H1 (cell line): ENCODE results near the gene PRKCH.

Experiments used
- BACH1 ChIP-seq: IDR thresholded peaks from 2 replicates; pipeline ENCODE4 v1.6.1; 2012; ENCODE audit warnings: low read length, improper control_type of control experiment
- CEBPB ChIP-seq: IDR thresholded peaks from 2 replicates; pipeline ENCODE4 v1.6.1; 2012; ENCODE audit warnings: low read depth, low read length
- CHD2 ChIP-seq: IDR thresholded peaks from 2 replicates; pipeline ENCODE4 v1.6.1; 2012; ENCODE audit warnings: low read length, improper control_type of control experiment
- CHD7 ChIP-seq: fragments of 300-600 bp; sonication (generic); IDR thresholded peaks from 2 replicates; pipeline ENCODE4 v1.7.1; 2012; ENCODE audit warnings: low read length, moderate library complexity, mild to moderate bottlenecking, inconsistent platforms; ENCODE audit not compliant: insufficient replicate concordance
- CREB1 ChIP-seq: IDR thresholded peaks from 2 replicates; pipeline ENCODE4 v1.6.1; 2012; ENCODE audit warnings: inconsistent platforms
- CTCF ChIP-seq, 3 experiments: IDR thresholded peaks; 1 replicate in 2 of 3; 2 replicates in 1 of 3; pipeline versions ENCODE4 v1.5.1 to v1.6.1; 2011; ENCODE audit warnings: low read length in 3 of 3, mild to moderate bottlenecking in 3 of 3, inconsistent platforms in 2 of 3, low read depth in 1 of 3, moderate library complexity in 1 of 3; ENCODE audit not compliant: insufficient read depth in 1 of 3; ENCODE audit errors: control extremely low read depth in 1 of 3
- NANOG ChIP-seq: IDR thresholded peaks from 2 replicates; pipeline ENCODE4 v1.6.1; 2011; ENCODE audit warnings: low read length, low read depth, mild to moderate bottlenecking, inconsistent platforms; ENCODE audit not compliant: insufficient read depth, poor library complexity, severe bottlenecking
- PHF8 ChIP-seq: fragments of 200-600 bp; sonication (generic); conservative IDR thresholded peaks from 2 replicates; pipeline ENCODE4 v1.7.1; 2012; ENCODE audit warnings: low read depth, mild to moderate bottlenecking, inconsistent platforms, low read length, moderate library complexity
- POLR2A ChIP-seq, 2 experiments: IDR thresholded peaks; 1 replicate in 1 of 2; 2 replicates in 1 of 2; pipeline ENCODE4 v1.6.1; 2011; ENCODE audit warnings: low read depth in 2 of 2, low read length in 2 of 2, mild to moderate bottlenecking in 2 of 2; ENCODE audit errors: control extremely low read depth in 1 of 2
- RAD21 ChIP-seq, 2 experiments: IDR thresholded peaks in 1 of 2; conservative IDR thresholded peaks in 1 of 2; 2 replicates each; pipeline ENCODE4 v1.6.1; 2011; ENCODE audit warnings: low read depth in 2 of 2, low read length in 2 of 2, improper control_type of control experiment in 1 of 2, inconsistent platforms in 1 of 2, mild to moderate bottlenecking in 1 of 2, moderate library complexity in 1 of 2
- RBBP5 ChIP-seq: IDR thresholded peaks from 2 replicates; pipeline ENCODE4 v1.7.1; 2012; ENCODE audit warnings: low read depth, mild to moderate bottlenecking, inconsistent platforms, low read length, moderate library complexity, borderline replicate concordance
- SIN3A ChIP-seq, 2 experiments: IDR thresholded peaks in 1 of 2; conservative IDR thresholded peaks in 1 of 2; 2 replicates each; pipeline ENCODE4 v1.6.1; 2011 to 2012; ENCODE audit warnings: low read length in 2 of 2, improper control_type of control experiment in 1 of 2, low read depth in 1 of 2, mild to moderate bottlenecking in 1 of 2
- TAF1 ChIP-seq: IDR thresholded peaks from 2 replicates; pipeline ENCODE4 v1.6.1; 2011; ENCODE audit warnings: mild to moderate bottlenecking, low read depth, low read length
- TBP ChIP-seq: IDR thresholded peaks from 2 replicates; pipeline ENCODE4 v1.6.1; 2011; ENCODE audit warnings: low read depth, low read length, improper control_type of control experiment

GRCh38 chr14:61479746-61480502 lies 158.5 kb downstream of the PRKCH start:
- TF ChIP-seq NANOG (no peak), TAF1 (no peak), PHF8 (no peak), CTCF (IDR thresholded peaks at IDR 0.05; ENCODE audit: control extremely low read depth in 1 of 3, insufficient read depth in 1 of 3, low read depth in 1 of 3, low read length in 3 of 3) (no peak), CEBPB (no peak), POLR2A (IDR thresholded peaks at IDR 0.05; ENCODE audit: control extremely low read depth in 1 of 2, low read depth in 2 of 2, low read length in 2 of 2) (no peak), CHD7 (no peak), BACH1 (no peak), RAD21 (IDR thresholded peaks at IDR 0.05 in 1 of 2, conservative IDR thresholded peaks at IDR 0.05 in 1 of 2; ENCODE audit: low read depth in 2 of 2, low read length in 2 of 2) (no peak), RBBP5 (no peak), TBP (no peak), CHD2 (no peak), CREB1 (no peak), SIN3A (conservative IDR thresholded peaks at IDR 0.05 in 1 of 2, IDR thresholded peaks at IDR 0.05 in 1 of 2; ENCODE audit: low read depth in 1 of 2, low read length in 2 of 2) (no peak)
